MM.1S (cell line): ENCODE data around the gene PEX5.

ENCODE experiments used
- DNase-seq: peaks from one replicate; pipeline ENCODE4 v3.0.0-alpha.2; 2015
- H2AFZ ChIP-seq: fragments of 300-600 bp; sonication (generic); 2 replicates; pipeline ENCODE4 v1.6.0; 2016; ENCODE audit warnings: antibody characterized with exemption, low read length
- H3F3A ChIP-seq: fragments of 300-600 bp; sonication (generic); 2 replicates; pipeline ENCODE4 v1.6.1; 2016; ENCODE audit warnings: mild to moderate bottlenecking, antibody characterized with exemption, low read length, moderate library complexity, mixed read lengths; ENCODE audit not compliant: insufficient read depth
- H3K27ac ChIP-seq: fragments of 300-600 bp; sonication (generic); 2 replicates; pipeline ENCODE4 v1.5.1; 2016; ENCODE audit warnings: mild to moderate bottlenecking, low read length
- H3K27me3 ChIP-seq: fragments of 300-600 bp; sonication (generic); replicated peaks from 2 replicates; pipeline ENCODE4 v1.6.0; 2016; ENCODE audit warnings: low read length; ENCODE audit not compliant: insufficient read depth
- H3K36me3 ChIP-seq: fragments of 300-600 bp; sonication (generic); replicated peaks from 2 replicates; pipeline ENCODE4 v1.6.1; 2016; ENCODE audit warnings: mild to moderate bottlenecking, low read length, mixed read lengths; ENCODE audit not compliant: insufficient read depth
- H3K4me1 ChIP-seq: fragments of 300-600 bp; sonication (generic); 2 replicates; pipeline ENCODE4 v1.6.1; 2016; ENCODE audit warnings: low read length, mixed read lengths
- H3K4me2 ChIP-seq: fragments of 300-600 bp; sonication (generic); 2 replicates; pipeline ENCODE4 v1.6.0; 2016; ENCODE audit warnings: low read depth, low read length
- H3K4me3 ChIP-seq: fragments of 300-600 bp; sonication (generic); 2 replicates; pipeline ENCODE4 v1.5.1; 2016; ENCODE audit warnings: low read length, mixed read lengths
- H3K79me2 ChIP-seq: fragments of 300-600 bp; sonication (generic); 2 replicates; pipeline ENCODE4 v1.6.1; 2016; ENCODE audit warnings: mixed run types, low read length, mixed read lengths
- H3K9ac ChIP-seq: fragments of 300-600 bp; sonication (generic); 2 replicates; pipeline ENCODE4 v1.6.1; 2016; ENCODE audit warnings: low read length, mixed read lengths
- H3K9me2 ChIP-seq: fragments of 300-600 bp; sonication (generic); replicated peaks from 2 replicates; pipeline ENCODE4 v1.6.1; 2016; ENCODE audit warnings: mild to moderate bottlenecking, low read length, mixed read lengths; ENCODE audit not compliant: insufficient read depth
- H3K9me3 ChIP-seq: fragments of 300-600 bp; sonication (generic); replicated peaks from 2 replicates; pipeline ENCODE4 v1.6.1; 2016; ENCODE audit warnings: mild to moderate bottlenecking, low read length, mixed read lengths; ENCODE audit not compliant: insufficient read depth
- H4K20me1 ChIP-seq: fragments of 300-600 bp; sonication (generic); 2 replicates; pipeline ENCODE4 v1.6.1; 2016; ENCODE audit warnings: mild to moderate bottlenecking, low read length, moderate library complexity, mixed read lengths; ENCODE audit not compliant: insufficient read depth
- CTCF ChIP-seq: fragments of 300-600 bp; sonication (generic); IDR thresholded peaks from 2 replicates; pipeline ENCODE4 v1.5.1; 2016; ENCODE audit warnings: antibody characterized with exemption, low read length, mixed read lengths
- EZH2 ChIP-seq: fragments of 300-600 bp; sonication (generic); optimal IDR thresholded peaks from 2 replicates; pipeline ENCODE3; 2017; ENCODE audit warnings: low read depth, mild to moderate bottlenecking, antibody characterized with exemption, low read length, mixed read lengths
- EZH2phosphoT487 ChIP-seq: fragments of 300-600 bp; sonication (generic); IDR thresholded peaks from 2 replicates; pipeline ENCODE4 v1.6.1; 2018; ENCODE audit warnings: antibody characterized with exemption, low read length

Gene PEX5

GRCh38 chr12:7259060-7259459, 69.6 kb downstream of the PEX5 start:
- no peaks in the 10 kb centered on the region for H4K20me1 ChIP-seq
- H3K9ac ChIP-seq = no peak overlapping the region
- TF ChIP-seq CTCF = no peak
- TF ChIP-seq EZH2 = no peak
- TF ChIP-seq EZH2phosphoT487 = no peak
- H3F3A ChIP-seq = no peaks in the 10 kb centered on the region
- H3K79me2 ChIP-seq = no peaks in the 10 kb centered on the region
- no peak for DNase-seq
- H3K27ac ChIP-seq = no peak overlapping the region
- H3K9me2 ChIP-seq = no peaks in the 10 kb centered on the region
- H3K4me3 ChIP-seq = no peak overlapping the region
- H3K27me3 ChIP-seq = no peaks in the 10 kb centered on the region
- no peak overlapping the region for H3K4me2 ChIP-seq
- no peaks in the 10 kb centered on the region for H3K9me3 ChIP-seq
- no peaks in the 10 kb centered on the region for H3K4me1 ChIP-seq
- no peaks in the 10 kb centered on the region for H3K36me3 ChIP-seq
- H2AFZ ChIP-seq = no peak overlapping the region
